GM12864 (cell line): ENCODE measurements around the gene UQCC2.

Source experiments
- DNase-seq: peaks from one replicate; pipeline ENCODE4 v3.0.0-alpha.2; 2011; ENCODE audit warnings: low read depth
- H3K4me3 ChIP-seq: 2 replicates; pipeline ENCODE4 v1.5.1; 2011; ENCODE audit warnings: mild to moderate bottlenecking, low read depth, low read length, control low read depth
- CTCF ChIP-seq: IDR thresholded peaks from 2 replicates; pipeline ENCODE4 v1.5.1; 2011; ENCODE audit warnings: low read depth, mild to moderate bottlenecking, moderate library complexity, low read length, control low read depth, inconsistent platforms; ENCODE audit errors: missing control alignments

UQCC2 gene

DNA sequence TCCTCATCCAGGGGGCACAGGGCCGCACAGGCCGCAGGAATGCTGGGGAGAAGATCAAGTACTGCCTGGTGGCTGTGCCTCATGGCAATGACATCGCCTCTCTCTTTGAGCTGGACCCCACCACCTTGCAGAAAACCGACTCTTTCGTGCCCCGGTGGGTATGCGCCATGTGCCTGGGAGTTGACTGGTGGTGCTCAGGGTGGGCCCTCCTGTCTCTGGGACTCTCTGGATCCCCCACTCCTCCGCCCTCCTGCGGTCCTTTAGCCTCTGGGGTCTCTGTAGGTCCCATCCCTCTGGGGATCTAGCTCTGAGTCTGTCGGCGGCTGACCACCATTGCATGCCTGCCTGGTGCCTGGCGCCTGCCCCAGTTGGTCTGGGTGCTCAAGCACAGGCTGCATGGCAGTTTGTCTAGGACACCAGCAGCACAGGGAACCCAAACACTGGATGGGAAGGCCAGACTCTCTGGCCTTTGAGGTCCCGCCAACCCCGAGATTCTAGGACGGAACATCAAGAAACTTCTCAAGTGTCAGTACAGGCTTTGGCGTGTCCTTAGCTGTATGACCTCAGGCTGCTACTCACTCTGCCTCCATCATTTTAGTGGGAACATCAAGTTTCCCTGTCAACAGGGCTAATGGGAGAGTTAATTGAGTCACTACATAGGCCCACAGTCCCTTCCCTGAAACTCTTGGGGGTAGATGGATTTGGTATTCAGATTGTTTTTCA lies 47.6 kb downstream of the UQCC2 start:
- TF ChIP-seq CTCF = no peak
- no peak overlapping the region for H3K4me3 ChIP-seq
- DNase-seq = no peak

GRCh38 chr6:33663028-33663427 lies 48.5 kb downstream of the UQCC2 start:
- DNase-seq = no peak
- H3K4me3 ChIP-seq = no peak overlapping the region
- no peak for TF ChIP-seq CTCF

DNA sequence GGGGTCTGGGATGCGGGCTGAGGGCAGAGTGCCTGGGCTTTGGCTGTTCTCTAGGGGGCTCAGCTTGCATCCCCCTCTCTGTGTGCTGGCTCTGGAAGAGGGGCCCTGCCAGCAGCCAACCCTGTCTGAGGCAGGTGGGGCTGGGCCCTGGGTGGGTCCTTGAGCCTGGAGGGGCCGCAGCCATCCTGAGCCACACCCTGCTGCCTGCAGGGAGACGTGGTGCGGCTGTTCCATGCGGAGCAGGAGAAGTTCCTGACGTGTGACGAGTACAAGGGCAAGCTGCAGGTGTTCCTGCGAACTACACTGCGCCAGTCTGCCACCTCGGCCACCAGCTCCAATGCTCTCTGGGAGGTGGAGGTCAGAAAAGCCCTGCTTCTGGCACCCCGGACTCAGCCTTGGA lies 49.2 kb downstream of the UQCC2 start:
- TF ChIP-seq CTCF = no peak
- DNase-seq = no peak
- no peak overlapping the region for H3K4me3 ChIP-seq

GRCh38 chr6:33661106-33661838 lies 50.2 kb downstream of the UQCC2 start:
- no peak overlapping the region for H3K4me3 ChIP-seq
- no peak for DNase-seq
- no peak for TF ChIP-seq CTCF

DNA sequence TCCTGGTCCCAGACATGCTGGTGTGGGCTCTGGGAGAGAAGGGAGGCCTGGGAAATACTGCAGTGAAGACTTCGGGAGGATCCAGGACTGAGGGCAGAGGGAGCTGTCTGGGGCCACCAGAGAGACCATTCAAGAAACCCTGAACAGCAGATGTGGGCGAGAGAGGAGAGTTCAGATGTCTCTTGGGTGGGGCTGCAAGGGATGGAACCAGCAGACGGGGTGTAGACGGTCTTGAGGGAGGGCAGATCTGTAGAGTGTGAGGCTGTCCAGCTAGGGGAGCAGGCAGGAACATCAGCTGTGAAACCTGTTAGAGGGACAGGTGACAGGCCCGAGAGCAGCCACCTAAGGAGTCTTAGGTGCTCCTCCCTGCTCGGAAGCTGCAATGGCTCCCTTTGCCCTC lies 51.5 kb downstream of the UQCC2 start:
- H3K4me3 ChIP-seq = no peak overlapping the region
- no peak for DNase-seq
- no peak for TF ChIP-seq CTCF

DNA sequence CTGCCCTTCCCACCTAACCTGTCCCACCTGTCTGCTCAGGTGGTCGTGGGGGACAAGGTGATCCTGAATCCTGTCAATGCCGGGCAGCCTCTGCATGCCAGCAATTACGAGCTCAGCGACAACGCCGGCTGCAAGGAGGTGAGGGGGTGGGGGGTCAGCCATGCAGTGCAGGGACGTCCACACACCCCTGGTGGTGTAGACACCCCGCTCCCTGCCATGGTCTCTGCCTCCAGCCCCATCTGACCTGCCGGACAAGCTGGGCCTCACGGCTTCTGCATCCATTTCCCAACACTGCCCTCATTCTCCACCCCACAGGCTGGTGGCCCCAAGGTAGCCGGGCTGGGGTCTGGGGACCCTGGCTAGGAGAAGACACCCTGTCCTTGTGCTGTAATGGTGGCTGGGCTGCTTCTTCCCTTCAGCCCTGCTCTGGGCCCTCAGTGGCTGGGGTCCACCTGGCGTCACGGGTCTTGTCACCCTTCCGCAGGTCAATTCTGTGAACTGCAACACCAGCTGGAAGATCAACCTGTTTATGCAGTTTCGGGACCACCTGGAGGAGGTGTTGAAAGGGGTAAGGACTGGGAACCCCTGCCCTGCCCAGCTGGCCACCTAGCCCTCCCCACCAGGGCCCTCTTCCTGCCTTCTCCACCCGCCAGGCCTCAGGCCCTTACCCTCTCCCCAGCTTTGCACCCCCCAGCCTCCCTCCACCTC lies 52.4 kb downstream of the UQCC2 start:
- H3K4me3 ChIP-seq = no peak overlapping the region
- no peak for TF ChIP-seq CTCF
- no peak for DNase-seq

- no peak for TF ChIP-seq CTCF
- no peak for DNase-seq
- H3K4me3 ChIP-seq = no peak overlapping the region
Measured at GRCh38 chr6:33656844-33657243, 54.7 kb downstream of the UQCC2 start.
